HG02623 (cell line): ENCODE measurements around the gene GPR146.
A peak's percentile ranks its signal among the peaks of the same experiment; 100 is the strongest.

Experiments
- ATAC-seq: cut with Tn5 transposase; IDR thresholded peaks from one replicate; pipeline ENCODE4 v1.9.1; 2021; ENCODE audit warnings: moderate library complexity; ENCODE audit not compliant: unreplicated experiment

GPR146 gene

GRCh38 chr7:1056785-1057410, 12.6 kb downstream of the GPR146 start:
- no peak for ATAC-seq

GRCh38 chr7:1057416-1058291, 13.3 kb downstream of the GPR146 start:
- ATAC-seq, result no peak

GRCh38 chr7:1058311-1058710, 14.0 kb downstream of the GPR146 start:
- ATAC-seq, result no peak

GRCh38 chr7:1058821-1059199, 14.5 kb downstream of the GPR146 start:
- no peak for ATAC-seq

- ATAC-seq, result no peak
Measured at GRCh38 chr7:1059200-1060091, 15.1 kb downstream of the GPR146 start.

GRCh38 chr7:1060315-1061072, 16.1 kb downstream of the GPR146 start:
- no peak for ATAC-seq

GRCh38 chr7:1061180-1061579, 16.8 kb downstream of the GPR146 start:
- no peak for ATAC-seq

GRCh38 chr7:1062296-1063294, 18.2 kb downstream of the GPR146 start:
- ATAC-seq, result peak; percentile 54

- ATAC-seq, result no peak
Measured at GRCh38 chr7:1063361-1063760, 19.0 kb downstream of the GPR146 start.

- no peak for ATAC-seq
Measured at GRCh38 chr7:1064581-1064980, 20.2 kb downstream of the GPR146 start.

GRCh38 chr7:1065263-1065584, 20.9 kb downstream of the GPR146 start:
- no peak for ATAC-seq

GRCh38 chr7:1065585-1066241, 21.4 kb downstream of the GPR146 start:
- peak; percentile 50 for ATAC-seq

- ATAC-seq, result no peak
Measured at GRCh38 chr7:1066242-1066588, 21.9 kb downstream of the GPR146 start.

GRCh38 chr7:1068013-1068412, 23.7 kb downstream of the GPR146 start:
- ATAC-seq, result no peak

GRCh38 chr7:1068619-1069018, 24.3 kb downstream of the GPR146 start:
- ATAC-seq, result no peak

- no peak for ATAC-seq
Measured at GRCh38 chr7:1070544-1071011, 26.2 kb downstream of the GPR146 start.

GRCh38 chr7:1071731-1072254, 27.4 kb downstream of the GPR146 start:
- ATAC-seq, result no peak

- ATAC-seq, result no peak
Measured at GRCh38 chr7:1073142-1073977, 29.0 kb downstream of the GPR146 start.
